Measurements from ENCODE around the gene GULP1. TPM values are rescaled to one million over a fixed set of nuclear protein-coding genes. Genes with fewer than 3 reads are reported as not detected.

GULP1 gene
- polyA plus RNA-seq, 1 donor (not counting 4 experiments of a cell fraction or from before 2014, with no cell fraction given): 11.7 TPM

GRCh38 chr2:188315750-188316149, 24.1 kb downstream of the GULP1 start:
- Histone ChIP-seq H3K36me3 (ENCODE audit: control insufficient read depth in 2 of 2, extremely low read depth in 1 of 2, insufficient read depth in 2 of 2, low read length in 2 of 2) (no peaks in the 10 kb centered on the region), H3K4me1 (ENCODE audit: control insufficient read depth, extremely low read depth, insufficient read depth, low read length) (no peaks in the 10 kb centered on the region), H3K9ac (ENCODE audit: control insufficient read depth, extremely low read depth, insufficient read depth, low read length) (no peak overlapping the region), H2AFZ (ENCODE audit: control insufficient read depth, low read length) (no peak overlapping the region), H3K4me2 (ENCODE audit: control insufficient read depth, extremely low read depth, insufficient read depth, low read depth, low read length) (no peak overlapping the region), H4K20me1 (ENCODE audit: control insufficient read depth, extremely low read depth, insufficient read depth, low read length) (no peaks in the 10 kb centered on the region), H3K9me1 (ENCODE audit: control insufficient read depth, extremely low read depth, insufficient read depth, low read length) (no peaks in the 10 kb centered on the region), H3K79me2 (ENCODE audit: control insufficient read depth, insufficient read depth, low read length) (no peaks in the 10 kb centered on the region), H3K9me3 (ENCODE audit: control insufficient read depth, low read depth, low read length) (no peaks in the 10 kb centered on the region), H3K27me3 (ENCODE audit: control insufficient read depth, extremely low read depth, insufficient read depth, low read length) (no peaks in the 10 kb centered on the region), H3K27ac (ENCODE audit: control insufficient read depth, insufficient read depth, low read length) (no peak overlapping the region), H3K4me3 (ENCODE audit: control insufficient read depth in 2 of 3, extremely low read depth in 1 of 3, insufficient read depth in 2 of 3, low read depth in 1 of 3, low read length in 3 of 3) (no peak overlapping the region)
- no peak for FAIRE-seq
- TF ChIP-seq CTCF (optimal IDR thresholded peaks at IDR 0.05 in 1 of 3, IDR thresholded peaks at IDR 0.05 in 1 of 3, conservative IDR thresholded peaks at IDR 0.05 in 1 of 3; ENCODE audit: extremely low read depth in 1 of 3, insufficient read depth in 2 of 3, low read length in 3 of 3) (no peak), EZH2 (IDR thresholded peaks at IDR 0.05; ENCODE audit: low read length) (no peak)
- dilution Hi-C loops (cut with MboI; ENCODE audit: extremely low pct_ligation_motif_present, low sequenced_read_pairs): no loop called here
- no peak for DNase-seq (ENCODE audit: low read depth, low spot score)

- Histone ChIP-seq H3K9me3 (ENCODE audit: control insufficient read depth, low read depth, low read length) (no peaks in the 10 kb centered on the region), H3K4me2 (ENCODE audit: control insufficient read depth, extremely low read depth, insufficient read depth, low read depth, low read length) (no peak overlapping the region), H3K79me2 (ENCODE audit: control insufficient read depth, insufficient read depth, low read length) (no peaks in the 10 kb centered on the region), H3K4me3 (ENCODE audit: control insufficient read depth in 2 of 3, extremely low read depth in 1 of 3, insufficient read depth in 2 of 3, low read depth in 1 of 3, low read length in 3 of 3) (no peak overlapping the region), H3K27ac (ENCODE audit: control insufficient read depth, insufficient read depth, low read length) (no peak overlapping the region), H2AFZ (ENCODE audit: control insufficient read depth, low read length) (no peak overlapping the region), H3K36me3 (ENCODE audit: control insufficient read depth in 2 of 2, extremely low read depth in 1 of 2, insufficient read depth in 2 of 2, low read length in 2 of 2) (no peaks in the 10 kb centered on the region), H4K20me1 (ENCODE audit: control insufficient read depth, extremely low read depth, insufficient read depth, low read length) (no peaks in the 10 kb centered on the region), H3K4me1 (ENCODE audit: control insufficient read depth, extremely low read depth, insufficient read depth, low read length) (no peaks in the 10 kb centered on the region), H3K27me3 (ENCODE audit: control insufficient read depth, extremely low read depth, insufficient read depth, low read length) (no peaks in the 10 kb centered on the region), H3K9ac (ENCODE audit: control insufficient read depth, extremely low read depth, insufficient read depth, low read length) (no peak overlapping the region), H3K9me1 (ENCODE audit: control insufficient read depth, extremely low read depth, insufficient read depth, low read length) (no peaks in the 10 kb centered on the region)
- dilution Hi-C loops (cut with MboI; ENCODE audit: extremely low pct_ligation_motif_present, low sequenced_read_pairs): no loop called here
- FAIRE-seq: no peak
- TF ChIP-seq EZH2 (IDR thresholded peaks at IDR 0.05; ENCODE audit: low read length) (no peak), CTCF (optimal IDR thresholded peaks at IDR 0.05 in 1 of 3, IDR thresholded peaks at IDR 0.05 in 1 of 3, conservative IDR thresholded peaks at IDR 0.05 in 1 of 3; ENCODE audit: extremely low read depth in 1 of 3, insufficient read depth in 2 of 3, low read length in 3 of 3) (no peak)
- no peak for DNase-seq (ENCODE audit: low read depth, low spot score)
Measured at GRCh38 chr2:188316342-188316741, 24.7 kb downstream of the GULP1 start.
